Keratinocyte (primary cell): ENCODE results near the gene BASP1. TPM values are rescaled to one million over a fixed set of nuclear protein-coding genes. Genes with fewer than 3 reads are reported as not detected.

Experiments
- DNase-seq: peaks from one replicate; pipeline ENCODE4 v3.0.0-alpha.2; 2011; ENCODE audit warnings: low read depth, missing footprints, low spot score
- FAIRE-seq: peaks from 2 replicates; lab custom pipeline; 2011; peaks lifted over from hg19 to GRCh38; lab: Jason Lieb, UNC
- H2AFZ ChIP-seq: 2 replicates; pipeline ENCODE4 v1.6.0; 2012; ENCODE audit warnings: low read length, control low read depth, inconsistent platforms; ENCODE audit not compliant: control insufficient read depth
- H3K27ac ChIP-seq: 2 replicates; pipeline ENCODE4 v1.5.1; 2011; ENCODE audit warnings: low read length; ENCODE audit not compliant: control insufficient read depth, insufficient read depth
- H3K27me3 ChIP-seq: 3 replicates; pipeline ENCODE4 v1.6.0; 2011; ENCODE audit warnings: low read length; ENCODE audit not compliant: control insufficient read depth, insufficient read depth; ENCODE audit errors: extremely low read depth
- H3K36me3 ChIP-seq, 2 experiments: 2 replicates in 1 of 2; 3 replicates in 1 of 2; pipeline ENCODE4 v1.5.1; 2011; ENCODE audit warnings: low read length in 2 of 2, mild to moderate bottlenecking in 1 of 2; ENCODE audit not compliant: control insufficient read depth in 2 of 2, insufficient read depth in 2 of 2; ENCODE audit errors: extremely low read depth in 1 of 2
- H3K4me1 ChIP-seq: 3 replicates; pipeline ENCODE4 v1.5.1; 2011; ENCODE audit warnings: low read length; ENCODE audit not compliant: control insufficient read depth, insufficient read depth; ENCODE audit errors: extremely low read depth
- H3K4me2 ChIP-seq: 3 replicates; pipeline ENCODE4 v1.6.0; 2011; ENCODE audit warnings: low read depth, low read length; ENCODE audit not compliant: control insufficient read depth, insufficient read depth; ENCODE audit errors: extremely low read depth
- H3K4me3 ChIP-seq, 3 experiments: fragments of 200-600 bp in 1 of 3; sonication (generic) in 1 of 3; 2 replicates in 2 of 3; 3 replicates in 1 of 3; pipeline ENCODE4 v1.5.1; 2011 to 2016; ENCODE audit warnings: low read length in 3 of 3, mild to moderate bottlenecking in 3 of 3, control low read depth in 2 of 3, inconsistent platforms in 1 of 3, low read depth in 1 of 3, mixed read lengths in 1 of 3, mixed run types in 1 of 3, moderate library complexity in 1 of 3; ENCODE audit not compliant: control insufficient read depth in 2 of 3, insufficient read depth in 2 of 3; ENCODE audit errors: extremely low read depth in 1 of 3
- H3K79me2 ChIP-seq: 2 replicates; pipeline ENCODE4 v1.6.0; 2012; ENCODE audit warnings: low read length; ENCODE audit not compliant: control insufficient read depth, insufficient read depth
- H3K9ac ChIP-seq: 3 replicates; pipeline ENCODE4 v1.6.0; 2011; ENCODE audit warnings: low read length; ENCODE audit not compliant: control insufficient read depth, insufficient read depth; ENCODE audit errors: extremely low read depth
- H3K9me1 ChIP-seq: 3 replicates; pipeline ENCODE4 v1.6.0; 2011; ENCODE audit warnings: low read length; ENCODE audit not compliant: control insufficient read depth, insufficient read depth; ENCODE audit errors: extremely low read depth
- H3K9me3 ChIP-seq: 2 replicates; pipeline ENCODE4 v1.5.1; 2012; ENCODE audit warnings: low read depth, low read length; ENCODE audit not compliant: control insufficient read depth
- H4K20me1 ChIP-seq: 3 replicates; pipeline ENCODE4 v1.6.0; 2011; ENCODE audit warnings: low read length; ENCODE audit not compliant: control insufficient read depth, insufficient read depth; ENCODE audit errors: extremely low read depth
- EZH2 ChIP-seq: IDR thresholded peaks from one replicate; pipeline ENCODE4 v1.6.1; 2012; ENCODE audit warnings: inconsistent platforms, mild to moderate bottlenecking, low read length, moderate library complexity
- dilution Hi-C: fragments of 300-500 bp; cut with MboI; formaldehyde crosslinking; loops from one replicate; pipeline ENCODE4 v1.7.0; 2020; ENCODE audit warnings: low sequenced_read_pairs; ENCODE audit not compliant: extremely low pct_ligation_motif_present
- polyA plus RNA-seq, 5 experiments: library from polyadenylated mRNA; depleted of rRNA in 3 of 5; stranded (reverse) in 3 of 5; stranded (forward) in 1 of 5; unstranded in 1 of 5; fragments of >200 nt; gene quantifications; 1 replicate in 1 of 5; 2 replicates in 3 of 5; 3 replicates in 1 of 5; pipeline versions ENCODE4 v1.2.1 to v1.2.3, GENCODE V29; 2011 to 2012; ENCODE audit warnings: missing spikeins in 2 of 5, low read depth in 1 of 5, low replicate concordance in 1 of 5
- TF ChIP-seq, protein P1 (sequence below), 3 experiments: IDR thresholded peaks in 1 of 3; conservative IDR thresholded peaks in 1 of 3; optimal IDR thresholded peaks in 1 of 3; 2 replicates in 2 of 3; 3 replicates in 1 of 3; pipeline versions ENCODE3 to v1.5.1; 2011; ENCODE audit warnings: low read length in 3 of 3, mild to moderate bottlenecking in 3 of 3, moderate library complexity in 2 of 3, control low read depth in 1 of 3, inconsistent platforms in 1 of 3; ENCODE audit not compliant: insufficient read depth in 2 of 3; ENCODE audit errors: extremely low read depth in 1 of 3

The BASP1 gene
- polyA plus RNA-seq, 1 donor (not counting 4 experiments of a cell fraction or from before 2014, with no cell fraction given), result 127 TPM

DNA sequence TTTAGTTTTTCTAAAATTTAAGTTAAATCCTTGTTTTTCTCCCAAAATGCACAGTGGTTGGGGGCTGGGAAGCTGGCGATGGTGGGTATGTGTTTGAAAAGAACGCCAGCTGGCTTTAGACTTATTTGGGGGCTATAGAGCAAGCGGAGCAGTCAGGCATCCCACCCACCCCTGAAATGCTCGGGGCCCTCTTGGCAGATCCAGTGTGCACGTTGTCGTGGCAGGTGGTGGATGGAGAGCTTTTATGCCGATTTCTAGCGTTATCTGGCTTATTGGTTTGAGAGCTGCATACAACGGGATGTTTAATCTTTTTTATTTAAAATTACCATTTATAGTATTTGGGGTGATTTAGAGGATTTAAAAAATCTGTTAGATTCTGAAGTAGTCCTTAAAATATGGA lies 8.1 kb downstream of the BASP1 start:
- Histone ChIP-seq H3K9ac (no peak overlapping the region), H3K4me1 (peaks cover 61% of the 10 kb centered on the region), H3K4me2 (no peak overlapping the region), H3K36me3 (peaks cover 0 to 2% of the 10 kb centered on the region in 2 experiments), H3K27ac (no peak overlapping the region), H3K4me3 (no peak overlapping the region), H3K9me3 (no peaks in the 10 kb centered on the region), H4K20me1 (peaks cover 4% of the 10 kb centered on the region), H3K9me1 (no peaks in the 10 kb centered on the region), H3K79me2 (peaks cover 89% of the 10 kb centered on the region), H2AFZ (no peak overlapping the region), H3K27me3 (no peaks in the 10 kb centered on the region)
- no peak for TF ChIP-seq EZH2
- TF ChIP-seq, protein P1, sequence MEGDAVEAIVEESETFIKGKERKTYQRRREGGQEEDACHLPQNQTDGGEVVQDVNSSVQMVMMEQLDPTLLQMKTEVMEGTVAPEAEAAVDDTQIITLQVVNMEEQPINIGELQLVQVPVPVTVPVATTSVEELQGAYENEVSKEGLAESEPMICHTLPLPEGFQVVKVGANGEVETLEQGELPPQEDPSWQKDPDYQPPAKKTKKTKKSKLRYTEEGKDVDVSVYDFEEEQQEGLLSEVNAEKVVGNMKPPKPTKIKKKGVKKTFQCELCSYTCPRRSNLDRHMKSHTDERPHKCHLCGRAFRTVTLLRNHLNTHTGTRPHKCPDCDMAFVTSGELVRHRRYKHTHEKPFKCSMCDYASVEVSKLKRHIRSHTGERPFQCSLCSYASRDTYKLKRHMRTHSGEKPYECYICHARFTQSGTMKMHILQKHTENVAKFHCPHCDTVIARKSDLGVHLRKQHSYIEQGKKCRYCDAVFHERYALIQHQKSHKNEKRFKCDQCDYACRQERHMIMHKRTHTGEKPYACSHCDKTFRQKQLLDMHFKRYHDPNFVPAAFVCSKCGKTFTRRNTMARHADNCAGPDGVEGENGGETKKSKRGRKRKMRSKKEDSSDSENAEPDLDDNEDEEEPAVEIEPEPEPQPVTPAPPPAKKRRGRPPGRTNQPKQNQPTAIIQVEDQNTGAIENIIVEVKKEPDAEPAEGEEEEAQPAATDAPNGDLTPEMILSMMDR (optimal IDR thresholded peaks at IDR 0.05 in 1 of 3, IDR thresholded peaks at IDR 0.05 in 1 of 3, conservative IDR thresholded peaks at IDR 0.05 in 1 of 3; ENCODE audit: extremely low read depth in 1 of 3, insufficient read depth in 2 of 3, low read length in 3 of 3), result no peak
- no peak for DNase-seq
- FAIRE-seq, result no peak
- dilution Hi-C loops, result no loop called here

DNA sequence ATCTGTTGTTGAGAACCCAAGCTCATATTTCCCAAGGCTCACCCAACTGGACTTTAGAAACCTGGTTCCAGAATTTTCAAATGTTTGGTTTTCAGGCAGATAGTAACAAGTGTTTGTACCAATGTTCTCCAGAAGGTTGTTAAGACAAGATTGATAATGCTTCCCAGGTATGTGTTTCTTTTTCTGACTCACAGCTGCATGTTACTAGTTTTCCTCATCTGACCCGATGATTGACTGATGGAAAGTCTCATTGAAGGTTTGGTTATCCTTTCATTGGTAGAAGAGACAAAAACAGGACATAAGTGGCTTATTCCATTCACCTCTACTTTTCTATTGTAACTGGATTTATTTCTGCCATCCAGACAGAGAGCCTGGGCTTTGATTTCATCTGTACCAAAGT lies 10.4 kb downstream of the BASP1 start:
- peak; percentile 63 for FAIRE-seq
- Histone ChIP-seq H3K4me2 (peak overlapping the region; percentile 77), H3K36me3 (peaks cover 0 to 10% of the 10 kb centered on the region in 2 experiments), H3K27me3 (no peaks in the 10 kb centered on the region), H3K9me3 (no peaks in the 10 kb centered on the region), H3K27ac (peak overlapping the region; percentile 63), H3K4me3 (no peak overlapping the region), H3K9me1 (no peaks in the 10 kb centered on the region), H3K4me1 (peaks cover 46% of the 10 kb centered on the region), H3K79me2 (peaks cover 87% of the 10 kb centered on the region), H2AFZ (no peak overlapping the region), H4K20me1 (peaks cover 4% of the 10 kb centered on the region), H3K9ac (no peak overlapping the region)
- DNase-seq, result no peak
- dilution Hi-C loops, result no loop called here
- TF ChIP-seq, protein P1 (optimal IDR thresholded peaks at IDR 0.05 in 1 of 3, IDR thresholded peaks at IDR 0.05 in 1 of 3, conservative IDR thresholded peaks at IDR 0.05 in 1 of 3; ENCODE audit: extremely low read depth in 1 of 3, insufficient read depth in 2 of 3, low read length in 3 of 3), result no peak
- no peak for TF ChIP-seq EZH2
